ENCODE measurements around the gene KAT6B.

Gene KAT6B

DNA sequence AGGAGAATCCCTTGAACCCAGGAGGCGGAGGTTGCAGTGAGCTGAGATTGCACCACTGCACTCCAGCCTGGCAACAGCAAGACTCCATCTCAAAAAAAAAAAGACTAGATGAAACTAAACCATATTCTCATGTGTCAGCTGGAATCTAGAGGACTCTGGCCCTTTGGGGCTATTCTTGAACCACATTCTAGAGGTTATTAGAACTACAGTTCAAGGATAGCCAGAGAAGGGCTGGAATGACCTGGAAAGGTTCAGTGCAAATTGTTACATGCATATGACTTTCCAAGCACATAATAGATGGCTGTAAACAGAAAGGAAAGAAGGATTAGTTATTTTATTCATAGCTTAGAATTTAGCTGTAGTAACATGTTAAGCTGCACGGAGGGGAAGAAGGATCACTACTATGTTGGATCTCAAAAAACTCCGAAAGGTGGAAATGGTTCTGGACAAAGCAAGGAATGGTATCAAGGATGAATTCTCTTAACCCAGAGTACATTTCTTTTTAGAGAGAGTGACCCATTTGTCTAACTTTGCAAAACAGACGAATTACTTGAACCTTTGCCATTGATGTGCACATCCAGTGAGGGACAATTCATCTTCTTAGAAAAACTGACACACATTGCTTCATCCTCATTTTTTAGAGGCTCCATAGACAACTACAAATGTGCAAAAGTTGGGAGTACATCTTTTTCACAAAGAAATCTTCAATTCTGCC, 161.1 kb downstream of the KAT6B start:
- no peak for DNase-seq (ENCODE audit: low read depth in 2 of 2)

GRCh38 chr10:74988054-74988775, 161.8 kb downstream of the KAT6B start:
- DNase-seq (ENCODE audit: low read depth in 2 of 2) = no peak

- DNase-seq (ENCODE audit: low read depth in 2 of 2) = no peak
These were observed 162.6 kb downstream of the KAT6B start for GRCh38 chr10:74988832-74989561.

DNA sequence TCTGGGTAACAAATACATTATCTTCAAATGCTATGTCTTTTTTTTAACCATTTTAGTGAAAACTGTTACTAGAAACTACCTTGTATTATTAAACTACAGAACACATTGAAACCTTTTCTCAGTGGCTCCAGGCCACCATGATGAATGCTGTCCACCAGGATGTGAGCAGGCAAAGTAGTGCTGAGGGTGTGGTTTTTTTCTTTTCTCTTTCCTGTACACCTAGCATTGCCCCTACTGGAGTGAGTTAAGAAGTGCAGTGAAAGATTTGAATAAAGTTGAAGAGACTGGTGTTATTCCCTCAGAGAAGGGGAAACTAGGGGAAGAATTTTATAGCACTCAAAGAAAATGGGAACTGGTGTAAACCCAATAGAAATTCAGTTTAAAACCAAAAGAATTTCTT, 165.0 kb downstream of the KAT6B start:
- no peak for DNase-seq (ENCODE audit: low read depth in 2 of 2)

- DNase-seq (ENCODE audit: low read depth in 2 of 2) = no peak
These were observed 165.7 kb downstream of the KAT6B start for GRCh38 chr10:74992068-74992467.

DNA sequence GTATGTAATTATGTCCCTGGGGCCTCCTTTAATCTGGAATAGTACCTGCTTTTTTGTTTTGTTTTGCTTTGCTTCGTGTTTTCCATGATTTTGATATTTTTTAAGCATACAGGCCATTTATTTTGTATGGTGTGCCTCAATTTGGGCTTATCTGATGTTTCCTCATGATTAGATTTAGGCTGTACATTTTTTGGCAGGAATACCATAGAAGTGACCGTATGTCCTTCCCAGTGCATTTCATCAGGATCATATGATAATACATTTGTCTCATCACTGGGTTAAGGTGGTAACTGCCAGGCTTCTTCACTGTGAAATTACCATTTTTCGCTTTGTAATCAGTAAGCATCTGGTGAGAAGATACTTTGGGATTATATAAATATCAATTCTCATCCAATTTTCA, 167.2 kb downstream of the KAT6B start:
- no peak for DNase-seq (ENCODE audit: low read depth in 2 of 2)

- DNase-seq (ENCODE audit: low read depth in 2 of 2) = no peak
These were observed 168.5 kb downstream of the KAT6B start for GRCh38 chr10:74994854-74995253.

- DNase-seq (ENCODE audit: low read depth in 2 of 2) = no peak
These were observed 169.4 kb downstream of the KAT6B start for GRCh38 chr10:74995806-74996205.

GRCh38 chr10:74997163-74997562, 170.8 kb downstream of the KAT6B start:
- no peak for DNase-seq (ENCODE audit: low read depth in 2 of 2)

- DNase-seq (ENCODE audit: low read depth in 2 of 2) = no peak
These were observed 174.4 kb downstream of the KAT6B start for GRCh38 chr10:75000748-75001321.

- no peak for DNase-seq (ENCODE audit: low read depth in 2 of 2)
These were observed 175.4 kb downstream of the KAT6B start for GRCh38 chr10:75001715-75002350.

DNA sequence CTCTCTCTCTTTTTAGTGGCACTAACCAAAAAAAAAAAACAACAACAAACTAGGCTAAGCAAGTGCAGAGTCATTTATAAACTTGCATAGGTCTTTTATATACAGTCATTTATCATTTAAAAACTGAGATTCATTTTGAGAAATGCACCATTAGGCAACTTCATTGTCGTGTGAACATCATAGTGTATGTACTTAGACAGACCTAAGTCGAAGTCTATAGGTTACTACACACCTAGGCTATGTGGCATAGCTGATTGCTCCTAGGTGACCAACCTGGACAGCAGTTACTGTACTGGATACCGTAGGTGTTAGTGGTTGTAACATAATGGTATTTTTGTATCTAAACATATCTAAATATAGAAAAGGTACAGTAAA, 175.9 kb downstream of the KAT6B start:
- DNase-seq (ENCODE audit: low read depth in 2 of 2) = no peak

- DNase-seq (ENCODE audit: low read depth in 2 of 2) = no peak
These were observed 176.7 kb downstream of the KAT6B start for GRCh38 chr10:75002967-75003594.

GRCh38 chr10:75003891-75004290, 177.5 kb downstream of the KAT6B start:
- no peak for DNase-seq (ENCODE audit: low read depth in 2 of 2)

- DNase-seq (ENCODE audit: low read depth in 2 of 2) = no peak
These were observed 181.2 kb downstream of the KAT6B start for GRCh38 chr10:75007646-75008045.

DNA sequence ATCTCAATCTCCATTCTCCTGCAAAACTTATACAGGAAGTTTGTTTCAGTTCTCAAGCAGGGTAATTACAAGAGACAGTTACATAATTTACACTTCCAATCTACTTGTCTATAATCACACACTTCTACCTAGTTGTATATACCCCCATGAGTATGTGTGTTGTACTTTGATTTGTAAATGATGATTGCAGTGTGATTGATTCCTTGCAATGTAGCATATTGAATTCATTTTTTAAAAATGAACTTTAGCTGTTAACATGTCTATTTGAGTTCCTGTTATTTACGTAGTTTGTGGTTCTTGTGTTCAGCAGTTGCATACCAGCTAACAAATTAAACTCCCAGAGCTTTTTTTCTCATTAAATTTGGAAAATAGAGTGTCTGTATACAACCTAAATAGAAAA, 182.6 kb downstream of the KAT6B start:
- DNase-seq (ENCODE audit: low read depth in 2 of 2) = no peak

DNA sequence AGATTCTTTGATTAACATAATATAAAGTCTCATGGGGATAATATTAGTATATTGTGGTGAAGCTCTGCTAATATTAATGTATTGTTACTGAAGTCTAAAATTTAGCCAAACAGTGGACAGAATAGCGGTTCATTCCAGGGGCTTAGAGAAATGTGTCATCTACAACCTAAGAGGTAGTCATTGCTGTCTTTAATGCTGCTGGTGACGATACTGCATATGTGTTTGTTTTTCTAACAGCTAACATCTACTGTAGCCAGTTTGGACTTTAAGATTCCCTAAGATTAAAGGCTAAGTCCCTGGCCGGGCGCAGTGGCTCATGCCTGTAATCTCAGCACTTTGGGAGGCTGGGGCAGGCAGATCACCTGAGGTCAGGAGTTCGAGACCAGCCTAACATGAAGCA, 183.0 kb downstream of the KAT6B start:
- no peak for DNase-seq (ENCODE audit: low read depth in 2 of 2)

- DNase-seq (ENCODE audit: low read depth in 2 of 2) = no peak
These were observed 184.0 kb downstream of the KAT6B start for GRCh38 chr10:75010373-75010772.

- DNase-seq (ENCODE audit: low read depth in 2 of 2) = no peak
These were observed 184.8 kb downstream of the KAT6B start for GRCh38 chr10:75011221-75011620.

- no peak for DNase-seq (ENCODE audit: low read depth in 2 of 2)
These were observed 186.1 kb downstream of the KAT6B start for GRCh38 chr10:75012471-75012870.

DNA sequence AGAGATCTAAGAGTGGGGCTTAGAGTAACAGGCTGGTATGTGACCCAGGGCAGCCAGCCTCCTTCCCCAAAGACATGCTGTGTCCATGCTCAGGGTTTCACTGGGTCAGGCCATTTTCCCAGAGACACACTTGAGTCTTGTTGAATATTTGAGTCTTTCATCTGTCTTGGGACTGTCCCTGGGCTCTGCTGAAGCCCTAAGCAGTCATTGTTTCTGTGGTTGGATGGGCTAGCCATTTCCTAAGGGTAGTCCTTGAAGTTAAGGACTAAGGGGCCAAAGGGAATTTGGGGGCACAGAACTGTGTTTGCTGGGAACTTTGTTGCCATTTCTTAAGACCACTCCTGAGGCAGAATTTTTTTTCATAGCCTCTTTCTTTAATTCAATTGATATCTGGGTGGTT, 186.6 kb downstream of the KAT6B start:
- no peak for DNase-seq (ENCODE audit: low read depth in 2 of 2)

DNA sequence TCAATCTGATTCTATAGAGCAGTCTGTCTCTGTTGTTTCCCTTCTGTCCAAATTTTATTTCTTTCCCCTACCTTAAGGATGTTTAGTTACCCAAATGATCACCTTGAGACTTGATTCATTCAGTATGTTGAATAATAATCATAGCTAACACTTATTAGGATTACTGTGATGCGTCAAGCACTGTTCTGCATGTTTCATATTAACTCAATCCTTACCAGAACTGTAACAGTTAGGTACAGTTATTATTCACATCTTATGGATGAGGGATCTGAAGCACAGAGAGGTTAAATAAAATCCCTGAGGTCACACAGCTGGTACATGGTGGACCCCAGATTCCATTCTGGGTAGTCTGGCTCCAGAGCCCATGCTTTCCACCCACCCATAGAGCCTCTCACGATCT, 187.1 kb downstream of the KAT6B start:
- no peak for DNase-seq (ENCODE audit: low read depth in 2 of 2)

All from stimulated activated CD4-positive, alpha-beta T cell treated with anti-CD3 and anti-CD28 coated beads, Interleukin-1b, Interleukin-23, amount 100 ng/mL, for 4 hours (primary cell).